ENCODE data around the gene PDZD2.
"Not testable (repeated sequence)": the region's sequence is repeated elsewhere in the genome, so short reads cannot be mapped to it uniquely, and the experiment has no call there.

The PDZD2 gene

DNA sequence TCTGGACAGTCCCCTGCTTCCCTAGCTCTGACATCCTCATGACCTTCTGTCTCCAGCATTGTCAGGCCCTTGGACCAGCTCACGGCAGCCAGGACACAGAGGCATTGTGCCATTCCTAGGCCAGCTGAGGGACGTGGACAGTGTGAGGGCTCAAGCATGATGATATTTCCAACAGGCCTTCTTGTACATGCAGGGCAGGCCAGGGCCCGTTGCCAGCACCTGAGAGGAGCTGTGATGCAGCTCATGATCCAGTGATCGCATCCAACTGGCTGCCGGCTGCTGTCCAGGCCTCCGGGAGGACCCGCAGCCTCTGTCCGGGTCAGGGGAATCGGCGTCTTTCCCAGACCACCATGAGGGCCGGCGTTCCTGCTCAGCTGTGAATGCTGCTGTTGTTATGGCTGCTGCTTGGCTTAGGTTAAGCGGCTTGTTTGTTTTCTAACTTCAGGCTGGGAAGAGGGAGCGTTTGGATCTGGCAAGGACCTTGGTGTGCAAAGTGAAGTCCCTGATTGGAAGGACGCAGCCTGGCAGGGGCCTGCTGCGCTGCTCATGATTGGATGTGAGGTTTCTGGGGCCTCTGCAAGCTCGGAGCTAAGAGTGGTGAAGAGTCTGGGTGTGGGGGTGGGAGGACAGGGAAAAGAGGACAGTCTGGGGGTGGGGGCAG is 53.8 kb downstream of the PDZD2 start:
- no peak for DNase-seq

DNA sequence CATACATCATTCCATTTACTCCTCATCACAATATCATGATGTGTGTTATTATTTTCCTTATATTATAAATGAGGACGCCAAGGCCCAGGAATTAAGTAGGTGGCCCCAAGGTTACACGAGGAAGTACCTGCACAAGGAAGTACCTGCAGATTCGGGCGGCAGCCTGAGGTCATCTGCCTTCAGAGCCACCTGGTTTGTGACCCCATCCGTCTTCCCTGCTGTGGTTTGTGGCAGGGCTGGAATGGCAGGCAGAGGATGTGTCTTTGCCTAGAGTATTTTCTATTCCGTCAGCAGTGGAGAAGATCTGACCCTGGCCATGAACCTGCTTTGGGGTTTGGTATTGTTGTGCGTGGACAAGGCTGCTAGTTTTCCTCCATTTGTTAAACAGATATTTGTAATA is 59.7 kb downstream of the PDZD2 start:
- DNase-seq: no peak

GRCh38 chr5:31701642-31702299 is 62.8 kb downstream of the PDZD2 start:
- DNase-seq: no peak

- no peak for DNase-seq
Observed at GRCh38 chr5:31702712-31703111, 63.8 kb downstream of the PDZD2 start.

DNA sequence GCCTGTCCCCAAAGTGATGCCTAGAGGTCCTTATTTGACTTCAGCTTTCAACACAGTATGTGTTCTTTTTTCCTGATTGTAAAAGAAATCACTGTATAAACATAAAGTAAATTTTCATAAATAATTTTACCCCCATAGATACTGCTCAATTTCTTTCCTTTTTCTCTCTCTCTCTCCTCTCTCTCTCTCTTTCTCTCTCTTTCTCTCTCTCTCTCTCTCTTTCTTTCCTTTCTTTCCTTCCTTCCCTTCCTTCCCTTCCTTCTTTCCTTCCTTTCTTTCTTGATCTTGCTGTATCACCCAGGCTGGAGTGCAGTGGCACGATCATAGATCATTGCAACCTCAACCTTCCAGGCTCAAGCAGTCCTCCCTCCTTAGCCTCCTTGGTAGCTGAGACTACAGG is 64.8 kb downstream of the PDZD2 start:
- DNase-seq: no peak

DNA sequence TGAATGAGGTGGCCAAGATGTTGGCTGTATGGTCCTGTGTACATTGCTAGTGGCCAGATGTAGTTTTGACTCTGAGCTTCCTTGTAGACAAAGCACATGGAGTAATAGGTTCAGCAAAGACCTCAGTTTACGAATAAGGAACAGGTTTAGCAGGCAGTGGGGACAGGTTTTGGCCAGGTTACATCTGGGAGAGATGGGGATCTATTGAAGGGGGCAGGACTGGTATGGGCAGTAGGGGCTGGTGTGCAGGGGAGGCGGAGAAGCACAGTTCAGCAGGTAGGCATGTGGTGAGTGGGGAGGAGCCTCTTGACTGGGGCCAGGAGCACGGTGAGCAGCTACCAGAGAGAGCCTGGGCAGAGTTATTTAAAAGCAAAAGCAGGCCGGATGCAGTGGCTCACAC is 67.3 kb downstream of the PDZD2 start:
- no peak for DNase-seq

GRCh38 chr5:31707329-31707728 is 68.4 kb downstream of the PDZD2 start:
- DNase-seq: no peak

GRCh38 chr5:31708089-31708488 is 69.2 kb downstream of the PDZD2 start:
- no peak for DNase-seq

GRCh38 chr5:31711363-31711762 is 72.4 kb downstream of the PDZD2 start:
- no peak for DNase-seq

DNA sequence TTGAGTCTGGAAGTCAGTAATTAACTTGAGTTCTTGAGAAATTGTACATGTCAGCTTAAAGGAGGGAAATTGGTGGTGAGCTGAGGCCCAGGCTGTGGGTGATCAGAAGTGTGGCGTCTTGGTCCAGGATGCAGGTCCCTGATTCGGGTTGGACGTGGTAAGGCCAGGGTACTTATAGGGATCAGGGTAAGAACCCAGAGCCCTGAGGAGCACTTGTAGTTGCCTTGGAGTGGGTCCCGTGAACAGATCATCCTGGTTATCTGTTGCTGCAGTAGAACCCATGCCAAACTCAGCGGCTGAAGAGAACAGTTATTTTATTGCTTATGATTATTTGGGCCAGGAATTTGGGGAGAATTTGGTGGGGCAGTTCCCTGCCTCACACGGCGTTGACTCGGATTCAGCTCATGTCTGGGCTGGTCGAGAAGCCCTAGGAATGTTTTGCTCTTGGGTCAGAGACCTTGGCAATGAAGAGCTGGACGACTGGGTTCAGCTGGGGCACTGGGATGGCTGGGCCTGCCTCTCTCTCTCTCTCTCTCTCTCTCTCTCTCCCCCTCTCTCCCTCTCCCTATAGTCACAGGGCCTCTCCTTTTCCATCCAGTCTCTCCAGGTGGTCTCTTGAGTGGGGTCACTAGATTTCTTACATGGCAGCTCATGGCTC is 73.1 kb downstream of the PDZD2 start:
- DNase-seq: no peak

GRCh38 chr5:31717561-31717960 is 78.6 kb downstream of the PDZD2 start:
- DNase-seq: no peak

DNA sequence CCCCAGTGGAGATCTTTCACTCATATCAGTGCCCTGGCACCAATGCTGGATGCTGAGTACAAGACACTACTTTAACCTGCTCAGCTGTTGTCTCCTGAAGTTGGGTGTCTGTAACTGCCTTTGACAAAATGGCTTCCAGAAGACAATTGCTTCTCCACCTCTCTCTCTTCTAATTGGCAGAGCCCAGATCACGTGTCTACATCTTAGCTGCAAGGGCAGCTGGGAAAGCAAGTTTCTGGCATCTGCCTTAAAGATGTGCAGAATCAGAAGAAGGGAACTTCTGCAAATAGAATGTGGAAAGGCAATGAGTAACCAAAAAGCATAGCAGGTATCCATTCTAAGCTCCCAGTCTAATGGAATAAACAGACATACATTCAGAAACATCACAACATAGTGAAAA is 81.1 kb downstream of the PDZD2 start:
- DNase-seq: no peak

DNA sequence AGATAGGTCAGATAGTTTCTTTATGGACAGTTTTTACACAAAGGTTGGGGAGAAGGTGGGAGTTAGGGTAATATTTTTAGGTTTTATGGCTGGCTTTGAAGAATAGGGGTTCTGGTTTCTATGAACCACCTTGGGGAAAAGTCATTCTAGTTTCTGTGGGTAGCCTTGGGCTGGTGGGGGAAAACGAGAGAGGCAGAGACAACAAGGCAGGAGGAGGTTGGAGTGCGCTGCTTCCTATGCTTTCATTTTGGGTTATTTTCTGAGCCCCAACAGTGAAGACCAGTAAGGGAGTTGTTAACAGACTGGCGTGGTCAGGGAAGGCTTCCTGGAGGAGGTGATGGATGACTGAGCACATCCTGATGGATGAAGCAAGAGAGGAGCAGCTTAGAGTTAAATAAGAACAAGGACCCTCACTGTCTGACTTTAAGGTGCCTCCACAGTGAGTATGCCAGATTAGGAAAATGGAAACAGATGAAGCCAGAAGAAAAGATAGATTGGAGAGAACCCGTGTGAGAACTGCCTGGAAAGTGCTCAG is 81.9 kb downstream of the PDZD2 start:
- DNase-seq: no peak

GRCh38 chr5:31722111-31722510 is 83.2 kb downstream of the PDZD2 start:
- DNase-seq: no peak

DNA sequence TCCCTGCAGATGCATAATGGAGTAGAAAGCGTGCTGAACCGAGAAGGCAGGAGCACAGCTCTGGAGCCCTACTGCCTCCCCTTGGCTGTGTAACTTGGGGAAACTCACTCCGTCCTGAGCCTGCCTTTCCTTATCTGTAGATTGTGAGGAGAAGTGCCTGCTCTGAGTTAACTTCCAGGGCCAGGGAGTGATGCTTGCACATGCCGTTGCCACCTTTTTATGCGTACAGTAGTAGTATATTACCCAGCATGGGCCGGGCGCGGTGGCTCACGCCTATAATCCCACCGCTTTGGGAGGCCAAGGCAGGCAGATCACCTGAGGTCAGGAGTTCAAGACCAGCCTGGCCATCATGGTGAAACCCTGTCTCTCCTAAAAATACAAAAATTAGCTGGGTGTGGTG is 87.1 kb downstream of the PDZD2 start:
- DNase-seq: no peak

DNA sequence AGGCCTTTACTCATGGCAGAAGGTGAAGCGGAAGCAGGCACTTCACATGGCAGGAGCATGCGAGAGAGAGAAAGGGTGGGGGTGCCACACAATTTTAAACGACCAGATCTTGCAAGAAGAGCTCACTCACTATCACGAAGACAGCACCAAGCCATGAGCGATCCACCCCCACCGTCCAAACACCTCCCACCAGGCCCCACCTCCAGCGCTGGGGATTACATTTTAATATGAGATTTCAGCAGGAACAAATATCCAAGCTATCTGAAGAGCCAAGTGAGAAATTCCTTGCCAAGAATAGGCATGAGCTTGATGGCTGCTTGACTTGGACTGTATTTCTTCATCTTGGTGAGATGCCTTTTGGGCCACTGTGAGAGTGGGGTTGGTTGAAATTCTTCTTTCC is 88.0 kb downstream of the PDZD2 start:
- no peak for DNase-seq

DNA sequence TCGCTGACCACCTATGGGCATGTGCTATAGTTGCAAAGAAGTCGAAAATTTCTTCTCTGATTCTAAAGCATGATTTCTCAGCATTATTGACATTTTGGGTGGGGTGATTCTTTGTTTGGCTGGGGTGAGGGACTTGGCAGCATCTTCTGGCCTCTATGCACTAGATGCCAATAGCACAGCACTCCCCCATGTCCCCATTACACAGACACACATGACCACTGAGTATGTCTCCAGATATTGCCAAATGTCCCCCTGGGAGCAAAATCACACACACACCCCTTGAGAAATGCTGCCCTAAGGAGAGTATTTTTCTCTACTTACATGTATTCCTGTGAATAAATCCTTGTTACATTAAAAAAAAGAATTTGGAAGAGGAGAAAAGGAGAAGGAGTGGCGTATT is 89.1 kb downstream of the PDZD2 start:
- no peak for DNase-seq

DNA sequence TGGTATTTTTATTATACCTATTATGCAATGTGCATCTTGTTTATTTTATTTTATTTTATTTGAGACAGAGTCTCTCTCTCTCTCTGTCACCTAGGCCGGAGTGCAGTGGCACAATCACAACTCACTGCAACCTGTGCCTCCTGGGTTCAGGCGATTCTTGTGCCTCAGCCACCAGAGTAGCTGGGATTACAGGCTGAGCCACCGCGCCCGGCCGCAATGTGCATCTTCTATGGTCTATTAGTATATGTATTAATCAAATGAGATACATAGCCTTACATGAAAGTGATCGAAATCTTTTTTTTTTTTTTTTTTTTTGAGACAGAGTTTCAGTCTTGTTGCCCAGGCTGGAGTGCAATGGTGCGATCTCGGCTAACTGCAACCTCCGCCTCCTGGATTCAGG is 89.9 kb downstream of the PDZD2 start:
- DNase-seq: not testable (repeated sequence)

DNA sequence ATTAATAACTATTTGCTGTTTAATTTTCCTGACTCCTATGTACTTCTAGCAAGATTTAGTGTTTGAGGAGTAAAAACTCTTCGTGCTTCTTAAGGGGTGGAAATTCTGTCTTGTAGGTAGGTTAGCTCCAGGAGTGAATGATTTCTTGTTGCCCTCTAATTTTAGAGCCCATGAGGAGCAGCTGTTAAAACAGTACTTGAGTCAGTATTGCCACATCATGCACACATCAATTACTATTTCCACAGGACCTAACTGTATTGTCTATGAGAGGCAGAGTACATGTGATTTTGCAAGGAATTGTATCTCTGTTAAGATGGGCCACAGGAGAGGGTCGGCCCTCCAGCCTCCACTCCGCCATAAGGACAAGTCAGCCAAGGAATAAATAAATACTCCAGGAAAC is 91.2 kb downstream of the PDZD2 start:
- DNase-seq: no peak

DNA sequence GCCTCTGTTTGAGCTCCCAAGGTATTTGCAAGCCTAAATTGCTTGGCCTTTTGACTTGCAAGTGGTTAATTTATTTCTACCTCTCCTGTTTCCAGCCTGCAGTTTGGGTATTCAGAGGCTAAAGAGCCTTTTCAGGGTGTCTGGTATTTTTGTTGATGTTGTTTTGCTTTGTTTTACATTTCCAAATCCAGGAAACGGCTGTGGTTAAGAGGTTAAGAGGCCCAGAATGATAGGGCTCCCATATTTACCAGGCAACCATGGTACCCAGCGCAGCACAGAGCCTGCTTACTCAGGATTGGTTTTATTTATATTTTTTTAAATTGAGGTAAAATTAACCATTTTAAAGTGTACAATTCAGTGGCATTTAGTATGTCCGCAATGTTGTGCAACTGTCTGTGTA is 92.1 kb downstream of the PDZD2 start:
- no peak for DNase-seq

GRCh38 chr5:31731710-31732301 is 92.9 kb downstream of the PDZD2 start:
- DNase-seq: no peak

GRCh38 chr5:31732821-31733220 is 93.9 kb downstream of the PDZD2 start:
- not testable (repeated sequence) for DNase-seq

GRCh38 chr5:31733371-31733770 is 94.4 kb downstream of the PDZD2 start:
- no peak for DNase-seq

DNA sequence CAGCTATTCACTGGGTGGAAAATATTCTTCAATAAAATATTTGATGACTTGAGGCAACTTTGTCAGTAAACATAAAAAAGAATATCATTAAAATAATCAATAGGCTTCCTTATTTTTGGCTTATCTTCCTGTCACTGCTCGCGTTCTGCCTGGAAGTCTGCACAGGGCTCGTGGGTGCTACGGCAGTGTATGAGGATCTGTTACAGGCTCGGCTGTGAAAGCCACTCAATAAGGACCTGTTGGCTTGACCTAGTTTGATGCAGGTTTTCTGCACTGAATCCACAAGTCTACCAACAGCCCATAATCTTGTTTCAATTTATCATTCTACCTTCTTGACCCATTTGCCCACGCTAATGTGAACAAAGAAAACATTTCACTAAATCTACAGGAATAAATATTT is 97.2 kb downstream of the PDZD2 start:
- no peak for DNase-seq
